Activated CD8-positive, alpha-beta T cell treated with anti-CD3 and anti-CD28 coated beads for 36 hours (primary cell): ENCODE measurements around the gene PAK5. TPM values are rescaled to one million over a fixed set of nuclear protein-coding genes. Genes with fewer than 3 reads are reported as not detected.
A peak's percentile ranks its signal among the peaks of the same experiment; 100 is the strongest.

Experiments used
- ATAC-seq: fragments of 200-7000 bp; cut with Tn5 transposase; one replicate; pipeline ENCODE4 v1.10.0; 2021; ENCODE audit warnings: mild to moderate bottlenecking, moderate library complexity
- CTCF ChIA-PET: fragments of 350-600 bp; sonication (Branson Sonifier 250); formaldehyde crosslinking; loops from one replicate; lab custom pipeline; 2021; ENCODE audit warnings: antibody characterized with exemption; lab: Charles Lee
- POLR2A ChIA-PET: fragments of 350-600 bp; sonication (Branson Sonifier 250); formaldehyde crosslinking; loops from one replicate; lab custom pipeline; 2021; ENCODE audit warnings: antibody characterized with exemption; lab: Charles Lee
- DNase-seq: peaks from one replicate; pipeline ENCODE4 v3.0.0-alpha.2; 2020
- H3K27ac Mint-ChIP-seq: one replicate; pipeline ENCODE4 v1.8.0; 2021; ENCODE audit warnings: mild to moderate bottlenecking, mixed read lengths
- H3K27me3 Mint-ChIP-seq: one replicate; pipeline ENCODE4 v1.8.0; 2021; ENCODE audit warnings: mixed read lengths
- H3K36me3 Mint-ChIP-seq: one replicate; pipeline ENCODE4 v1.8.0; 2021; ENCODE audit warnings: low read depth, mixed read lengths
- H3K4me1 Mint-ChIP-seq: one replicate; pipeline ENCODE4 v1.8.0; 2021; ENCODE audit warnings: low read depth, mixed read lengths
- H3K4me3 Mint-ChIP-seq: one replicate; pipeline ENCODE4 v1.8.0; 2021; ENCODE audit warnings: mild to moderate bottlenecking, moderate library complexity, mixed read lengths
- H3K9me3 Mint-ChIP-seq: one replicate; pipeline ENCODE4 v1.8.0; 2021; ENCODE audit warnings: mixed read lengths
- intact Hi-C: fragments of 100-400 bp; cut with micrococcal nuclease; formaldehyde crosslinking; loops from one replicate; pipeline ENCODE4 v1.10.0; 2022
- total RNA-seq, 2 experiments: library from RNA; stranded (reverse); gene quantifications; one replicate each; pipeline ENCODE4 v1.2.3, GENCODE V29; 2021
- TF ChIP-seq, protein P1 (sequence below): fragments of 200-600 bp; IDR thresholded peaks from one replicate; pipeline ENCODE4 v1.8.0; 2022; ENCODE audit warnings: antibody characterized with exemption, mild to moderate bottlenecking

The PAK5 gene
- total RNA-seq, 2 experiments from 2014 or later: not detected

GRCh38 chr20:9613871-9614270 lies 225.0 kb downstream of the PAK5 start:
- TF ChIP-seq, protein P1, sequence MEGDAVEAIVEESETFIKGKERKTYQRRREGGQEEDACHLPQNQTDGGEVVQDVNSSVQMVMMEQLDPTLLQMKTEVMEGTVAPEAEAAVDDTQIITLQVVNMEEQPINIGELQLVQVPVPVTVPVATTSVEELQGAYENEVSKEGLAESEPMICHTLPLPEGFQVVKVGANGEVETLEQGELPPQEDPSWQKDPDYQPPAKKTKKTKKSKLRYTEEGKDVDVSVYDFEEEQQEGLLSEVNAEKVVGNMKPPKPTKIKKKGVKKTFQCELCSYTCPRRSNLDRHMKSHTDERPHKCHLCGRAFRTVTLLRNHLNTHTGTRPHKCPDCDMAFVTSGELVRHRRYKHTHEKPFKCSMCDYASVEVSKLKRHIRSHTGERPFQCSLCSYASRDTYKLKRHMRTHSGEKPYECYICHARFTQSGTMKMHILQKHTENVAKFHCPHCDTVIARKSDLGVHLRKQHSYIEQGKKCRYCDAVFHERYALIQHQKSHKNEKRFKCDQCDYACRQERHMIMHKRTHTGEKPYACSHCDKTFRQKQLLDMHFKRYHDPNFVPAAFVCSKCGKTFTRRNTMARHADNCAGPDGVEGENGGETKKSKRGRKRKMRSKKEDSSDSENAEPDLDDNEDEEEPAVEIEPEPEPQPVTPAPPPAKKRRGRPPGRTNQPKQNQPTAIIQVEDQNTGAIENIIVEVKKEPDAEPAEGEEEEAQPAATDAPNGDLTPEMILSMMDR: no peak
- no peak for ATAC-seq
- no peak overlapping the region for H3K27ac Mint-ChIP-seq
- ChIA-PET POLR2A (no interaction called here), CTCF (interaction anchor here (6.9 kb wide), 1 partner anchor 206 kb away, joined by 106 read pairs; no protein-coding TSS in a partner anchor)
- DNase-seq: no peak
- H3K4me1 Mint-ChIP-seq: no peaks in the 10 kb centered on the region
- no peaks in the 10 kb centered on the region for H3K36me3 Mint-ChIP-seq
- no peaks in the 10 kb centered on the region for H3K27me3 Mint-ChIP-seq
- intact Hi-C loops: loop anchor here (10.0 kb wide), 1 partner anchor 811 kb away; no protein-coding TSS in a partner anchor
- no peaks in the 10 kb centered on the region for H3K9me3 Mint-ChIP-seq
- no peak overlapping the region for H3K4me3 Mint-ChIP-seq

GRCh38 chr20:9611921-9612320 lies 227.0 kb downstream of the PAK5 start:
- Mint-ChIP-seq H3K27ac (no peak overlapping the region), H3K9me3 (no peaks in the 10 kb centered on the region), H3K4me3 (no peak overlapping the region), H3K27me3 (no peaks in the 10 kb centered on the region), H3K4me1 (no peaks in the 10 kb centered on the region), H3K36me3 (no peaks in the 10 kb centered on the region)
- no peak for DNase-seq
- ATAC-seq: no peak
- ChIA-PET CTCF (interaction anchor here (0.9 to 6.9 kb wide), 2 partner anchors 204 to 366 kb away, joined by 3 to 106 read pairs; no protein-coding TSS in a partner anchor), POLR2A (no interaction called here)
- intact Hi-C loops: loop anchor here (10.0 kb wide), 1 partner anchor 813 kb away; no protein-coding TSS in a partner anchor
- TF ChIP-seq, protein P1: no peak

DNA sequence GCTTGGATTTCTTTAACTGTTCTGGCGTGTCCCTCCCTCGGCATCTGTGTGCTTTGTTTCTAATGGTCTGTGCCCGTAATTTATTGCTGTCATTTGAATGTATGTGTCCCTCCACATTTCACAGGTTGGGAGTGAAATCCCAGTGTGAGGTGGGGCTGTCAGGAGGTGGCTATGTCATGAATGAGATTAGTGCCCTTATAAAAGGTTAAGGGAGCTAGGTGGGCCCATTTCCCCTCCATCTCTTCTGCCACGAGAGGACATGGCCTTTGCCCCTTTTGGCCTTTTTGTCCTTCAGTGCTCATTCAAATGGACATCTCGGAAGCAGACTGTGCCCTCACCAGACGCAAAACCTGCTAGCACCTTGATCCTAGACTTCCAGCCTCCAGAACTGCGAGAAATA lies 228.2 kb downstream of the PAK5 start:
- Mint-ChIP-seq H3K4me1 (no peaks in the 10 kb centered on the region), H3K27me3 (no peaks in the 10 kb centered on the region), H3K27ac (no peak overlapping the region), H3K4me3 (no peak overlapping the region), H3K36me3 (no peaks in the 10 kb centered on the region), H3K9me3 (no peaks in the 10 kb centered on the region)
- ChIA-PET POLR2A (no interaction called here), CTCF (interaction anchor here (0.9 to 6.9 kb wide), 9 partner anchors 10 to 757 kb away, joined by 3 to 106 read pairs (median 4); no protein-coding TSS in a partner anchor)
- TF ChIP-seq, protein P1: no peak
- DNase-seq: no peak
- intact Hi-C loops: loop anchor here (1.0 to 10.0 kb wide), 2 partner anchors 202 to 814 kb away; no protein-coding TSS in a partner anchor
- ATAC-seq: no peak

DNA sequence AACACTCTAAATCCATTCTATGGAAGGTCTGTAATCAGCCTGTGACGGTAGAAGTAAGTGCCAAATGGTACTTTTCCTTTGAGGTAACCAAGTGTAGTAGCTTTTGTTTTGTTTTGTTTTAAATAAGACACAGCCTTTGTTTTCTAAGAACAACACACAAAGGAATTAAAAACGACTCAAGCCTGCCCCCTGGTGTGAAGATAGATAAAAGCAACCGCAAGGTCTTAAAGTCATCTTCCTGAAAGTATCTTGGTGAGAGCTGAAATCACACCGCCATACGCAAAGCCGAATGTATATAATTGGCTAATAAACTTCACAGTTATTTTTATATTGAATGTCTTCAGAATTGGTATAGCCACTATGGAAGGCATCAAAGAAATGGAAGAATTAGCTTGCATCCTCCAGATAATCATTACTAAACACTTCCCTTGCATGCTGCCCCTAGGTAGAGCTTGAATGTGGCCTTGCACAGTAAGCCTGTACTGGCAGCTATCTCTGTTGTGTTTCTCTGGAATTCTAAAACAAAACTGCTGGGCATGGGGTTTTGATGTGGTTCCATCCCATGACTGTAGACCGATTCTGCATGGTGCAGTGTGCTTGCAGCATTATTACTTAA lies 228.9 kb downstream of the PAK5 start:
- Mint-ChIP-seq H3K36me3 (no peaks in the 10 kb centered on the region), H3K4me1 (no peaks in the 10 kb centered on the region), H3K27me3 (no peaks in the 10 kb centered on the region), H3K9me3 (no peaks in the 10 kb centered on the region), H3K27ac (no peak overlapping the region), H3K4me3 (no peak overlapping the region)
- TF ChIP-seq, protein P1: peak; percentile 67
- CTCF ChIA-PET: interaction anchor here (0.9 to 6.9 kb wide), 14 partner anchors 8 to 756 kb away, joined by 3 to 106 read pairs (median 4); no protein-coding TSS in a partner anchor
- ATAC-seq (no peak), DNase-seq (peak; percentile 72)
- intact Hi-C loops: loop anchor here (1.0 to 10.0 kb wide), 2 partner anchors 202 to 815 kb away; no protein-coding TSS in a partner anchor
- POLR2A ChIA-PET: no interaction called here
